ENCODE measurements around the gene EMC8.

DNA sequence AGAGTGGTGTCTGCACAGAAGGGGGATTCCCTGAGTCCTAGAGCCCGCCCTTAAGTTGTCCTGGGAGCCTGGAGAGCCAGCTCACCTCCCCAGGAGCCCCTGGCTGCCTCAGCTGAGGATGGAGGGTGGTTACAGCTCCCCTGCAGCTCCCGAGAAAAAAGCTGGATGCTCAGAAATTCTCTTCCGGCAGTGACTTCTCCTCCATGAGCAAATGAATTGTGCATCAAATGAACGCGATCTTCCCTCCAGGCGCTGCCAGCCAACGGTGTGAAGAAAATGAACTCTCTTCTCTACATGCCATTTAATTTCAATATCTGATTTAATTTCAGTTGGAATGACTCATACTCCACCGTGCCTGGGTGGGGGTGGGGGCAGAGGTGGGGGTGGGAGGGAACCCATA, 34.1 kb downstream of the EMC8 start:
- TF ChIP-seq, protein P1, sequence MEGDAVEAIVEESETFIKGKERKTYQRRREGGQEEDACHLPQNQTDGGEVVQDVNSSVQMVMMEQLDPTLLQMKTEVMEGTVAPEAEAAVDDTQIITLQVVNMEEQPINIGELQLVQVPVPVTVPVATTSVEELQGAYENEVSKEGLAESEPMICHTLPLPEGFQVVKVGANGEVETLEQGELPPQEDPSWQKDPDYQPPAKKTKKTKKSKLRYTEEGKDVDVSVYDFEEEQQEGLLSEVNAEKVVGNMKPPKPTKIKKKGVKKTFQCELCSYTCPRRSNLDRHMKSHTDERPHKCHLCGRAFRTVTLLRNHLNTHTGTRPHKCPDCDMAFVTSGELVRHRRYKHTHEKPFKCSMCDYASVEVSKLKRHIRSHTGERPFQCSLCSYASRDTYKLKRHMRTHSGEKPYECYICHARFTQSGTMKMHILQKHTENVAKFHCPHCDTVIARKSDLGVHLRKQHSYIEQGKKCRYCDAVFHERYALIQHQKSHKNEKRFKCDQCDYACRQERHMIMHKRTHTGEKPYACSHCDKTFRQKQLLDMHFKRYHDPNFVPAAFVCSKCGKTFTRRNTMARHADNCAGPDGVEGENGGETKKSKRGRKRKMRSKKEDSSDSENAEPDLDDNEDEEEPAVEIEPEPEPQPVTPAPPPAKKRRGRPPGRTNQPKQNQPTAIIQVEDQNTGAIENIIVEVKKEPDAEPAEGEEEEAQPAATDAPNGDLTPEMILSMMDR (IDR thresholded peaks at IDR 0.05): no peak
- TF ChIP-seq POLR2A (IDR thresholded peaks at IDR 0.05): no peak
- no peak for TF ChIP-seq EP300 (IDR thresholded peaks at IDR 0.05)
- no peak for TF ChIP-seq POLR2AphosphoS5 (IDR thresholded peaks at IDR 0.05)

Measured in gastroesophageal sphincter (tissue), 3 donors.